Heart right ventricle (tissue), 16 donors: ENCODE results near the gene PHF12. TPM values are rescaled to one million over a fixed set of nuclear protein-coding genes. Genes with fewer than 3 reads are reported as not detected.

Experiments used
- ATAC-seq, 8 donors: fragments of 200-7000 bp; cut with Tn5 transposase; one replicate each; pipeline ENCODE4 v1.9.1; 2020; ENCODE audit warnings: mild to moderate bottlenecking in 8 of 8, moderate library complexity in 8 of 8, moderate number of reproducible peaks in 1 of 8
- DNase-seq, 2 donors: peaks; one replicate each; pipeline ENCODE4 v3.0.0-alpha.2; 2020
- H3K27ac ChIP-seq, 10 donors: fragments of 200-600 bp; sonication (generic) in 2 of 10; one replicate each; pipeline versions ENCODE4 v1.5.0 to v1.8.0; 2020 to 2022; ENCODE audit warnings: mild to moderate bottlenecking in 3 of 10
- H3K27me3 ChIP-seq, 7 donors: fragments of 200-600 bp; one replicate each; pipeline ENCODE4 v1.8.0; 2021 to 2022; ENCODE audit warnings: mild to moderate bottlenecking in 2 of 7
- H3K36me3 ChIP-seq, 9 donors: fragments of 200-600 bp; sonication (generic) in 1 of 9; one replicate each; pipeline versions ENCODE4 v1.5.0 to v1.8.0; 2020 to 2022; ENCODE audit warnings: mild to moderate bottlenecking in 2 of 9
- H3K4me1 ChIP-seq, 9 donors: fragments of 200-600 bp; sonication (generic) in 1 of 9; one replicate each; pipeline versions ENCODE4 v1.5.0 to v1.8.0; 2020 to 2022; ENCODE audit warnings: mild to moderate bottlenecking in 4 of 9
- H3K4me3 ChIP-seq, 10 donors: fragments of 200-600 bp; sonication (generic) in 2 of 10; one replicate each; pipeline versions ENCODE4 v1.5.0 to v1.8.0; 2020 to 2022; ENCODE audit warnings: mild to moderate bottlenecking in 7 of 10, moderate library complexity in 2 of 10
- H3K9me3 ChIP-seq, 11 donors: fragments of 200-600 bp in 10 of 11; sonication (generic) in 2 of 11; one replicate each; pipeline versions ENCODE4 v1.5.0 to v1.8.0; 2013 to 2022; ENCODE audit warnings: mild to moderate bottlenecking in 2 of 11, control low read depth in 1 of 11, moderate library complexity in 1 of 11
- CTCF ChIP-seq, 9 donors: fragments of 200-600 bp; sonication (generic) in 2 of 9; IDR thresholded peaks; one replicate each; pipeline versions ENCODE4 v1.5.0 to v1.8.0; 2021 to 2022; ENCODE audit warnings: antibody characterized with exemption in 9 of 9, mild to moderate bottlenecking in 5 of 9, moderate library complexity in 1 of 9
- WGBS, 2 donors: extraction: QIAGEN DNeasy Blood & Tissue Kit; methylation state at CpG; one replicate each; pipeline ENCODE4 v1.1.7; 2013; ENCODE audit warnings: inconsistent platforms in 1 of 2; 5-methylcytosine and 5-hydroxymethylcytosine counted together
- intact Hi-C, 10 donors: fragments of 100-400 bp; cut with DNase I; formaldehyde crosslinking; loops; one replicate each; pipeline versions ENCODE4 v1.11.1 to v1.14.2; 2022
- polyA plus RNA-seq, 2 donors: library from polyadenylated mRNA; stranded (reverse); fragments of 200-250 nt; gene quantifications; one replicate each; pipeline ENCODE4 v1.2.3, GENCODE V29; 2013
- total RNA-seq, 10 donors: library from RNA; stranded (reverse); fragmentation: NEBNext Ultra II Directional in 3 of 10; extraction: Animal tissue kit (Norgen Biotek cat#: 25700) in 3 of 10; gene quantifications; one replicate each; pipeline versions ENCODE4 v1.2.1 to v1.2.4, GENCODE V29; 2021 to 2023
- donor health status: Arrhythmogenic right ventricular cardiomyopathy.
- donor health status: ischemic (EF 13 %, LVEDD 7.1; RV severe dilation, severe dysfunction).
- donor health status: healthy with polysubstance abuse.
- donor health status: DM: no; HTN: yes; CAD: no.
- donor health status: DM: no; HTN: no; CAD: no.
- donor health status: ischemic (EF 25% LVEDD 6.9; RV normal size, moderate dysfunction).
- donor health status: ischemic (EF 25% LVEDD 5.7; RV mildly dilated, moderate dysfunction).
- donor health status: healthy.
- donor health status: DM: yes; HTN: yes; CAD: no.
- donor health status: Ischemic cardiomyopathy.
- donor health status: ischemic (EF 35%, LVEDD 5.7; RV mildly dilated, moderate dysfunction).
- donor health status: nonischemic (EF 11% LVEDD 7.7; RV severe dilation, severe dysfunction).
- donor health status: DM: yes; HTN: yes; CAD: no.
- donor health status: PGD.
- donor health status: ischemic (EF 29% LVEDD 5.4; RV normal size, mild dysfunction).
- donor health status: nonischemic (EF 23%, LVEDD 6.1; RV moderate dilation, normal function).

PHF12 gene
- total and polyA plus RNA-seq, 12 donors = 7.3 to 28.0 (median 20.9) TPM

- Histone ChIP-seq H3K36me3 (peaks cover 0 to 80% (median 22%) of the 10 kb centered on the region in 9 donors), H3K9me3 (peaks cover 0 to 14% (median 0%) of the 10 kb centered on the region in 11 donors), H3K27me3 (no peaks in the 10 kb centered on the region), H3K27ac (peak overlapping the region in 4 of 10 donors; percentile 44 to 91 (median 56)), H3K4me3 (no peak overlapping the region), H3K4me1 (peaks cover 0 to 52% (median 19%) of the 10 kb centered on the region in 9 donors)
- no peak for TF ChIP-seq CTCF (IDR thresholded peaks at IDR 0.05)
- DNase-seq (no peak), ATAC-seq (no peak)
- intact Hi-C loops = no loop called here
- 81 to 93% methylated on average over 2 of the region's 2 CpGs for WGBS, 2 donors
These were observed 25.0 kb downstream of the PHF12 start for GRCh38 chr17:28926366-28926765.

GRCh38 chr17:28925912-28926365 is 25.4 kb downstream of the PHF12 start:
- Histone ChIP-seq H3K9me3 (peaks cover 0 to 14% (median 0%) of the 10 kb centered on the region in 11 donors), H3K4me1 (peaks cover 0 to 50% (median 19%) of the 10 kb centered on the region in 9 donors), H3K27ac (peak overlapping the region in 3 of 10 donors; percentile 48 to 91 (median 63)), H3K36me3 (peaks cover 0 to 80% (median 26%) of the 10 kb centered on the region in 9 donors), H3K4me3 (peak overlapping the region in 1 of 10 donors; percentile 9), H3K27me3 (no peaks in the 10 kb centered on the region)
- intact Hi-C loops = no loop called here
- peak in 7 of 8 donors; percentile 47 to 73 (median 63) for ATAC-seq
- no peak for TF ChIP-seq CTCF (IDR thresholded peaks at IDR 0.05)
- 49 to 61% methylated on average over 2 of the region's 2 CpGs for WGBS, 2 donors
- no peak for DNase-seq

- Histone ChIP-seq H3K4me3 (no peak overlapping the region), H3K27ac (peak overlapping the region in 1 of 10 donors; percentile 4), H3K9me3 (no peaks in the 10 kb centered on the region), H3K27me3 (no peaks in the 10 kb centered on the region), H3K4me1 (peaks cover 0 to 18% (median 0%) of the 10 kb centered on the region in 9 donors), H3K36me3 (peaks cover 0 to 100% (median 75%) of the 10 kb centered on the region in 9 donors)
- TF ChIP-seq CTCF (IDR thresholded peaks at IDR 0.05) = no peak
- intact Hi-C loops = no loop called here
- no peak for DNase-seq
- ATAC-seq = no peak
These were observed 31.1 kb downstream of the PHF12 start for GRCh38 chr17:28920201-28920600.

GRCh38 chr17:28918295-28918694 is 33.0 kb downstream of the PHF12 start:
- H3K4me3 ChIP-seq = no peak overlapping the region
- ATAC-seq (no peak), DNase-seq (no peak)
- peaks cover 0 to 16% (median 0%) of the 10 kb centered on the region in 9 donors for H3K4me1 ChIP-seq
- intact Hi-C loops = loop anchor here in 6 of 10 donors (5.0 to 10.0 kb wide), 3 partner anchors 153 to 193 kb away; partner anchors contain the start of genes NEK8 (in 4 of the 6) and TLCD1 (in 4 of the 6)
- no peaks in the 10 kb centered on the region for H3K9me3 ChIP-seq
- 66 to 68% methylated on average over 2 of the region's 2 CpGs for WGBS, 2 donors
- peaks cover 0 to 100% (median 81%) of the 10 kb centered on the region in 9 donors for H3K36me3 ChIP-seq
- TF ChIP-seq CTCF (IDR thresholded peaks at IDR 0.05) = no peak
- H3K27me3 ChIP-seq = no peaks in the 10 kb centered on the region
- no peak overlapping the region for H3K27ac ChIP-seq
